Keratinocyte (primary cell): ENCODE measurements around the gene MACROH2A2.
"Not testable (repeated sequence)": the region's sequence is repeated elsewhere in the genome, so short reads cannot be mapped to it uniquely, and the experiment has no call there.

Source experiments
- EZH2 ChIP-seq: IDR thresholded peaks from one replicate; pipeline ENCODE4 v1.6.1; 2012; ENCODE audit warnings: inconsistent platforms, mild to moderate bottlenecking, low read length, moderate library complexity
- TF ChIP-seq, protein P1 (sequence below), 3 experiments: IDR thresholded peaks in 1 of 3; conservative IDR thresholded peaks in 1 of 3; optimal IDR thresholded peaks in 1 of 3; 2 replicates in 2 of 3; 3 replicates in 1 of 3; pipeline versions ENCODE3 to v1.5.1; 2011; ENCODE audit warnings: low read length in 3 of 3, mild to moderate bottlenecking in 3 of 3, moderate library complexity in 2 of 3, control low read depth in 1 of 3, inconsistent platforms in 1 of 3; ENCODE audit not compliant: insufficient read depth in 2 of 3; ENCODE audit errors: extremely low read depth in 1 of 3

DNA sequence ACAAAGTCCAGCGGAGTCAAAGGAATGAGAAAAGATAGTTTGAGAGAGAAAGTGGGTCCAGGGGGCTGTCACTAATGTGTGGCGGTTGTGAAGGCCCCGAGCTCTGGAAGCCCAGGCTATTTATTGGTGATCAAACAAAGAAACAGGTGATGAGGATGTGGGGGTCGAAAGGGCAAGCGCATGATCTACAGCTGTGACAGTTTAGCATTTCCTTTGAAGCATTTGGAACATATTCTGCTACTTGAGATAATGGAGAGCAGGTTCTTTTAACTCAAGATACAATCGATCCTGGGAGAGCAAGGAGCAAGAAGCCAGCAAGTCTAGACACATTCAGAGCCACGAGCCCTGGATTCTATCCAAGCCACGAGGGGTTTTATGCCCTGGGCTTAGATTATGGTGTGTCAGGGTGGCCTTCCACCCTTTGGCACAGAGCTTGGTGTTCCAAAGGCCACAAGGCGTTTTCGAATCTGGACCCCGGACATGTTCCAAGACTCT, 48.5 kb downstream of the MACROH2A2 start:
- TF ChIP-seq, protein P1, sequence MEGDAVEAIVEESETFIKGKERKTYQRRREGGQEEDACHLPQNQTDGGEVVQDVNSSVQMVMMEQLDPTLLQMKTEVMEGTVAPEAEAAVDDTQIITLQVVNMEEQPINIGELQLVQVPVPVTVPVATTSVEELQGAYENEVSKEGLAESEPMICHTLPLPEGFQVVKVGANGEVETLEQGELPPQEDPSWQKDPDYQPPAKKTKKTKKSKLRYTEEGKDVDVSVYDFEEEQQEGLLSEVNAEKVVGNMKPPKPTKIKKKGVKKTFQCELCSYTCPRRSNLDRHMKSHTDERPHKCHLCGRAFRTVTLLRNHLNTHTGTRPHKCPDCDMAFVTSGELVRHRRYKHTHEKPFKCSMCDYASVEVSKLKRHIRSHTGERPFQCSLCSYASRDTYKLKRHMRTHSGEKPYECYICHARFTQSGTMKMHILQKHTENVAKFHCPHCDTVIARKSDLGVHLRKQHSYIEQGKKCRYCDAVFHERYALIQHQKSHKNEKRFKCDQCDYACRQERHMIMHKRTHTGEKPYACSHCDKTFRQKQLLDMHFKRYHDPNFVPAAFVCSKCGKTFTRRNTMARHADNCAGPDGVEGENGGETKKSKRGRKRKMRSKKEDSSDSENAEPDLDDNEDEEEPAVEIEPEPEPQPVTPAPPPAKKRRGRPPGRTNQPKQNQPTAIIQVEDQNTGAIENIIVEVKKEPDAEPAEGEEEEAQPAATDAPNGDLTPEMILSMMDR (optimal IDR thresholded peaks at IDR 0.05 in 1 of 3, IDR thresholded peaks at IDR 0.05 in 1 of 3, conservative IDR thresholded peaks at IDR 0.05 in 1 of 3; ENCODE audit: extremely low read depth in 1 of 3, insufficient read depth in 2 of 3, low read length in 3 of 3): not testable (repeated sequence)
- TF ChIP-seq EZH2: not testable (repeated sequence)
